ENCODE measurements around the gene RAB1A.
"Not testable (repeated sequence)": the region's sequence is repeated elsewhere in the genome, so short reads cannot be mapped to it uniquely, and the experiment has no call there.

RAB1A gene

GRCh38 chr2:65129826-65130663 is at the start of gene RAB1A:
Gene RAB1A (minus strand): TSS chr2:65130106. CDS start chr2:65129915, 191 bp downstream.
- H3K27me3 ChIP-seq (replicated peaks): no peaks in the 10 kb centered on the region
- peak within 1 kb of the TSS; percentile 97 for H3K4me3 ChIP-seq (ENCODE audit: low read depth, low read length)
- H3K36me3 ChIP-seq (replicated peaks): peaks cover 3% of the 10 kb centered on the region
- in situ Hi-C loops (cut with HindIII; ENCODE audit: low pct_ligation_motif_present, low sequenced_read_pairs): no loop called here
- DNase-seq: peak; percentile 99
- H3K27ac ChIP-seq: peak within 1 kb of the TSS; percentile 94
- peak; percentile 57 for TF ChIP-seq CTCF (IDR thresholded peaks at IDR 0.05; ENCODE audit: low read depth, low read length, missing control alignments)

- H3K36me3 ChIP-seq (replicated peaks): no peaks in the 10 kb centered on the region
- no peak for DNase-seq
- in situ Hi-C loops (cut with HindIII; ENCODE audit: low pct_ligation_motif_present, low sequenced_read_pairs): no loop called here
- no peak for TF ChIP-seq CTCF (IDR thresholded peaks at IDR 0.05; ENCODE audit: low read depth, low read length, missing control alignments)
- H3K27ac ChIP-seq: no peak overlapping the region
- H3K27me3 ChIP-seq (replicated peaks): no peaks in the 10 kb centered on the region
- H3K4me3 ChIP-seq (ENCODE audit: low read depth, low read length): no peak overlapping the region
Observed at GRCh38 chr2:65177751-65178442, 48.0 kb upstream of the RAB1A start.

- in situ Hi-C loops (cut with HindIII; ENCODE audit: low pct_ligation_motif_present, low sequenced_read_pairs): no loop called here
- no peak for TF ChIP-seq CTCF (IDR thresholded peaks at IDR 0.05; ENCODE audit: low read depth, low read length, missing control alignments)
- H3K36me3 ChIP-seq (replicated peaks): no peaks in the 10 kb centered on the region
- H3K4me3 ChIP-seq (ENCODE audit: low read depth, low read length): no peak overlapping the region
- H3K27ac ChIP-seq: no peak overlapping the region
- no peak for DNase-seq
- no peaks in the 10 kb centered on the region for H3K27me3 ChIP-seq (replicated peaks)
Observed at GRCh38 chr2:65175894-65176530, 46.1 kb upstream of the RAB1A start.

GRCh38 chr2:65174031-65174430 is 44.1 kb upstream of the RAB1A start:
- H3K36me3 ChIP-seq (replicated peaks); H3K4me3 ChIP-seq (ENCODE audit: low read depth, low read length); H3K27me3 ChIP-seq (replicated peaks); in situ Hi-C loops (cut with HindIII; ENCODE audit: low pct_ligation_motif_present, low sequenced_read_pairs); H3K27ac ChIP-seq: not testable (repeated sequence)
- peak; percentile 24 for DNase-seq

- in situ Hi-C loops (cut with HindIII; ENCODE audit: low pct_ligation_motif_present, low sequenced_read_pairs): no loop called here
- H3K27me3 ChIP-seq (replicated peaks): no peaks in the 10 kb centered on the region
- no peak overlapping the region for H3K4me3 ChIP-seq (ENCODE audit: low read depth, low read length)
- DNase-seq: no peak
- TF ChIP-seq CTCF (IDR thresholded peaks at IDR 0.05; ENCODE audit: low read depth, low read length, missing control alignments): no peak
- H3K27ac ChIP-seq: no peak overlapping the region
- H3K36me3 ChIP-seq (replicated peaks): no peaks in the 10 kb centered on the region
Observed at GRCh38 chr2:65172994-65173790, 43.3 kb upstream of the RAB1A start.

- H3K27me3 ChIP-seq (replicated peaks); in situ Hi-C loops (cut with HindIII; ENCODE audit: low pct_ligation_motif_present, low sequenced_read_pairs); H3K4me3 ChIP-seq (ENCODE audit: low read depth, low read length); H3K27ac ChIP-seq; DNase-seq; H3K36me3 ChIP-seq (replicated peaks): not testable (repeated sequence)
Observed at GRCh38 chr2:65170611-65171477, 40.9 kb upstream of the RAB1A start.

Data from brain microvascular endothelial cell (primary cell).